K562 (cell line): Measurements from ENCODE around the gene VDAC2. TPM values are rescaled to one million over a fixed set of nuclear protein-coding genes. Genes with fewer than 3 reads are reported as not detected.

ENCODE experiments used
- ATAC-seq: fragments of 200-7000 bp; cut with Tn5 transposase; 3 replicates; pipeline ENCODE4 v1.9.1; 2020; ENCODE audit warnings: moderate library complexity
- BruUV-seq: library from RNA; stranded (reverse); fragments of 400-500 nt; replicated peaks from 2 replicates; lab custom pipeline; 2021; lab: Mats Ljungman, UMichigan
- CTCF ChIA-PET: fragments of 300-600 bp; formaldehyde crosslinking; extraction: SDS; loops from one replicate; lab custom pipeline; 2021; ENCODE audit warnings: low intra/inter-chr PET ratio; lab: Yijun Ruan, JAX
- POLR2A ChIA-PET: fragments of 300-600, 350-650 bp; sonication (Branson Sonifier 250); formaldehyde crosslinking; extraction: SDS; loops from one replicate; lab custom pipeline; 2021; ENCODE audit warnings: antibody characterized with exemption, inconsistent platforms; lab: Yijun Ruan, JAX
- DNase-seq, 4 experiments: peaks; one replicate each; pipeline versions ENCODE4 v3.0.0 to v3.0.0-alpha.2; 2011 to 2018; ENCODE audit warnings: low spot score in 3 of 4, mixed read lengths in 3 of 4; ENCODE audit errors: extremely low read depth in 1 of 4
- FAIRE-seq: peaks from 2 replicates; lab custom pipeline; 2011; peaks lifted over from hg19 to GRCh38; lab: Jason Lieb, UNC
- H2AFZ ChIP-seq: 2 replicates; pipeline ENCODE4 v1.6.0; 2011; ENCODE audit warnings: low read depth, low read length, control low read depth, inconsistent platforms
- H3K27ac ChIP-seq: fragments of 200-600 bp; 3 replicates; pipeline ENCODE4 v1.8.0; 2011; ENCODE audit warnings: low read depth, mild to moderate bottlenecking, control low read depth, inconsistent platforms, low read length, moderate library complexity, mixed read lengths; ENCODE audit errors: extremely low read depth
- H3K27me3 ChIP-seq, 2 experiments: fragments of 300-600 bp in 1 of 2; 2 replicates in 1 of 2; 3 replicates in 1 of 2; pipeline versions ENCODE4 v1.6.0 to v1.8.0; 2011; ENCODE audit warnings: inconsistent platforms in 2 of 2, low read length in 2 of 2, mild to moderate bottlenecking in 1 of 2, mixed read lengths in 1 of 2, moderate library complexity in 1 of 2; ENCODE audit not compliant: control insufficient read depth in 2 of 2, insufficient read depth in 2 of 2
- H3K36me3 ChIP-seq: fragments of 300-600 bp; 3 replicates; pipeline ENCODE4 v1.8.0; 2011; ENCODE audit warnings: mild to moderate bottlenecking, low read length, inconsistent platforms; ENCODE audit not compliant: control insufficient read depth, insufficient read depth
- H3K4me1 ChIP-seq, 2 experiments: fragments of 200-600 bp in 1 of 2; replicated peaks in 1 of 2; 2 replicates in 1 of 2; 3 replicates in 1 of 2; pipeline versions ENCODE4 v1.5.1 to v1.8.0; 2011; ENCODE audit warnings: inconsistent platforms in 2 of 2, low read length in 2 of 2, mild to moderate bottlenecking in 1 of 2, mixed read lengths in 1 of 2, moderate library complexity in 1 of 2; ENCODE audit not compliant: control insufficient read depth in 2 of 2, insufficient read depth in 2 of 2
- H3K4me2 ChIP-seq: 2 replicates; pipeline ENCODE4 v1.6.1; 2011; ENCODE audit warnings: low read length, control low read depth, inconsistent platforms, mixed read lengths; ENCODE audit not compliant: insufficient read depth
- H3K4me3 ChIP-seq: fragments of 200-600 bp; sonication (generic), shearing (Covaris generic); 2 replicates; pipeline ENCODE4 v1.5.1; 2016; ENCODE audit warnings: control low read depth, inconsistent platforms
- H3K79me2 ChIP-seq: fragments of 200-600 bp; 3 replicates; pipeline ENCODE4 v1.8.0; 2011; ENCODE audit warnings: low read length, inconsistent platforms; ENCODE audit not compliant: control insufficient read depth, insufficient read depth
- H3K9ac ChIP-seq, 2 experiments: 2 replicates each; pipeline versions ENCODE4 v1.6.0 to v1.6.1; 2011; ENCODE audit warnings: low read depth in 2 of 2, low read length in 2 of 2, control low read depth in 1 of 2, inconsistent platforms in 1 of 2, mild to moderate bottlenecking in 1 of 2, mixed read lengths in 1 of 2; ENCODE audit not compliant: insufficient read depth in 1 of 2
- H3K9me1 ChIP-seq: one replicate; pipeline ENCODE4 v1.6.0; 2011; ENCODE audit warnings: inconsistent platforms, mild to moderate bottlenecking, low read length, moderate library complexity; ENCODE audit not compliant: control insufficient read depth, insufficient read depth
- H3K9me3 ChIP-seq: replicated peaks from 2 replicates; pipeline ENCODE4 v1.5.1; 2011; ENCODE audit warnings: low read depth, low read length, inconsistent platforms; ENCODE audit not compliant: control insufficient read depth, insufficient read depth
- H4K20me1 ChIP-seq: replicated peaks from 2 replicates; pipeline ENCODE4 v1.6.1; 2011; ENCODE audit warnings: low read length, inconsistent platforms, mixed read lengths; ENCODE audit not compliant: control insufficient read depth, insufficient read depth
- ELF4 ChIP-seq: fragments of 450-650 bp; formaldehyde crosslinking; IDR thresholded peaks from 2 replicates; pipeline ENCODE4 v1.4.0; 2022; ENCODE audit warnings: missing genetic modification characterization
- KAT7 ChIP-seq: sonication (generic); formaldehyde crosslinking; IDR thresholded peaks from 2 replicates; pipeline ENCODE4 v1.8.0; 2022; ENCODE audit warnings: missing genetic modification reagents, mild to moderate bottlenecking, borderline replicate concordance
- KDM5B ChIP-seq: fragments of 200-600 bp; sonication (generic); IDR thresholded peaks from 2 replicates; pipeline ENCODE4 v1.6.1; 2012; ENCODE audit warnings: low read depth, mild to moderate bottlenecking, moderate library complexity, low read length, control low read depth, inconsistent platforms; ENCODE audit not compliant: insufficient replicate concordance
- ZBED1 ChIP-seq: IDR thresholded peaks from 2 replicates; pipeline ENCODE4 v1.6.1; 2014
- WGBS: fragments of 100-300 bp; shearing (Covaris generic); methylation state at CpG from one replicate; pipeline ENCODE4 v1.1.6; 2016; ENCODE audit warnings: low coverage, mixed read lengths; ENCODE audit not compliant: insufficient coverage; ENCODE audit errors: missing lambda C conversion rate; 5-methylcytosine and 5-hydroxymethylcytosine counted together
- in situ Hi-C: fragments of 300-500 bp; cut with MboI; formaldehyde crosslinking; loops from 4 replicates; pipeline ENCODE4 v1.15.0; 2018; ENCODE audit warnings: inconsistent platforms, mixed read lengths
- intact Hi-C: fragments of 100-400 bp; cut with micrococcal nuclease; formaldehyde crosslinking; loops from 2 replicates; pipeline ENCODE4 v1.14.2; 2022
- polyA plus RNA-seq, 8 experiments: library from polyadenylated mRNA; depleted of rRNA in 4 of 8; stranded (reverse) in 5 of 8; unstranded in 3 of 8; fragments of >200 nt; fragmentation: Nextera tagmentation in 2 of 8; fragmentation: Illumina TruSeq in 1 of 8; extraction: Ambion mirVana in 2 of 8; extraction: Trizol in 1 of 8; gene quantifications; 2 replicates each; pipeline versions ENCODE4 v1.2.1 to v1.2.3, GENCODE V29; 2011 to 2014; ENCODE audit warnings: inconsistent platforms in 1 of 8, missing spikeins in 1 of 8
- total RNA-seq, 7 experiments: library from RNA; depleted of rRNA in 6 of 7; stranded (reverse); fragments of >200 nt in 6 of 7; fragmentation: Illumina TruSeq in 2 of 7; extraction: Trizol in 2 of 7; gene quantifications; 2 replicates each; pipeline versions ENCODE4 v1.2.1 to v1.2.3, GENCODE V29; 2011 to 2021; ENCODE audit warnings: low replicate concordance in 1 of 7
- TF ChIP-seq, protein P1 (sequence below): IDR thresholded peaks from 2 replicates; pipeline ENCODE4 v1.6.1; 2014; ENCODE audit warnings: antibody characterized with exemption

Gene VDAC2
- total and polyA plus RNA-seq, 9 of the 15 experiments (the other 6 are each of a cell fraction or from before 2014, with no cell fraction given), result 139 to 450 (median 250) TPM

DNA sequence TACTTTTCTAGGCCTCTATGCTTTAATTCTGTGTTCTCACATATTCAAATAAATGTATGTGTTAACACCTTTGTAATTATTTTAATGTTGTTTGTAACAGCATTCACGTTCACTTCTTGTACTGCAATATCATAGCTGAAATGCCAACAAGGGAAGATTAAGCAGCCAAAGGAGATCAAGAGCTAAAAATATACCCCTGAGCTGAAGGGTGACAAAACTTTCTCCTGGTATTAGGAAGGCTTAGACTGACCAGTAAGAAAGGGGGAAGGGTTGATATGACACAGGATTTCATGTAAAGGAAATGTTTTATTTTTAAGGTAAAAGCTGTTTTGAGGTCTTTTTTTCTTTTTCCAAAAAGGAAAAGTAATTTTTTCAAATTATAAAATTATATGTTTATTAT is 40.4 kb upstream of the VDAC2 start:
- 25% methylated on average over 1 of the region's 1 CpG for WGBS
- Histone ChIP-seq H3K4me3 (no peak overlapping the region), H3K9me3 (no peaks in the 10 kb centered on the region), H3K4me2 (no peak overlapping the region), H3K79me2 (no peaks in the 10 kb centered on the region), H3K36me3 (no peaks in the 10 kb centered on the region; the same call in 2 of the 3 replicates), H3K9ac (no peak overlapping the region), H3K27me3 (no peaks in the 10 kb centered on the region), H3K27ac (no peak overlapping the region), H4K20me1 (no peaks in the 10 kb centered on the region), H3K4me1 (peaks cover 0 to 5% of the 10 kb centered on the region in 2 experiments; a peak in 2 of 5 replicates), H3K9me1 (no peaks in the 10 kb centered on the region), H2AFZ (no peak overlapping the region)
- in situ Hi-C loops (no loop called here), intact Hi-C loops (no loop called here)
- FAIRE-seq (no peak), DNase-seq (no peak), ATAC-seq (no peak)
- BruUV-seq, result no TSS peak
- TF ChIP-seq KDM5B (no peak), ZBED1 (no peak), ELF4 (CRISPR knock-in tag) (no peak), KAT7 (CRISPR knock-in tag) (no peak)
- TF ChIP-seq, protein P1, sequence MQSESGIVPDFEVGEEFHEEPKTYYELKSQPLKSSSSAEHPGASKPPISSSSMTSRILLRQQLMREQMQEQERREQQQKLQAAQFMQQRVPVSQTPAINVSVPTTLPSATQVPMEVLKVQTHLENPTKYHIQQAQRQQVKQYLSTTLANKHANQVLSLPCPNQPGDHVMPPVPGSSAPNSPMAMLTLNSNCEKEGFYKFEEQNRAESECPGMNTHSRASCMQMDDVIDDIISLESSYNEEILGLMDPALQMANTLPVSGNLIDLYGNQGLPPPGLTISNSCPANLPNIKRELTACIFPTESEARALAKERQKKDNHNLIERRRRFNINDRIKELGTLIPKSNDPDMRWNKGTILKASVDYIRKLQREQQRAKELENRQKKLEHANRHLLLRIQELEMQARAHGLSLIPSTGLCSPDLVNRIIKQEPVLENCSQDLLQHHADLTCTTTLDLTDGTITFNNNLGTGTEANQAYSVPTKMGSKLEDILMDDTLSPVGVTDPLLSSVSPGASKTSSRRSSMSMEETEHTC, result no peak
- ChIA-PET CTCF (no interaction called here), POLR2A (interaction anchor here (0.6 kb wide), 2 partner anchors 10 to 17 kb away, joined by 3 read pairs; no protein-coding TSS in a partner anchor)
